DND-41 (cell line): ENCODE measurements around the gene PCBP2.
"Not testable (repeated sequence)": the region's sequence is repeated elsewhere in the genome, so short reads cannot be mapped to it uniquely, and the experiment has no call there.

Source experiments
- ATAC-seq: fragments of 200-7000 bp; cut with Tn5 transposase; 3 replicates; pipeline ENCODE4 v1.9.1; 2021; ENCODE audit warnings: low read depth; ENCODE audit not compliant: insufficient read depth
- DNase-seq: peaks from one replicate; pipeline ENCODE4 v3.0.0-alpha.2; 2020
- H2AFZ ChIP-seq: 2 replicates; pipeline ENCODE4 v1.6.0; 2012; ENCODE audit warnings: low read depth, low read length
- H3K27ac ChIP-seq: 2 replicates; pipeline ENCODE4 v1.5.1; 2012; ENCODE audit warnings: low read length, inconsistent platforms
- H3K27me3 ChIP-seq: fragments of 200-600 bp; sonication (generic); 2 replicates; pipeline ENCODE4 v1.6.0; 2012; ENCODE audit warnings: low read length, mild to moderate bottlenecking, inconsistent platforms; ENCODE audit not compliant: insufficient read depth, poor library complexity
- H3K36me3 ChIP-seq: 2 replicates; pipeline ENCODE4 v1.5.1; 2012; ENCODE audit warnings: low read length, inconsistent platforms; ENCODE audit not compliant: insufficient read depth
- H3K4me1 ChIP-seq: 2 replicates; pipeline ENCODE4 v1.5.1; 2012; ENCODE audit warnings: mild to moderate bottlenecking, low read length; ENCODE audit not compliant: insufficient read depth
- H3K4me2 ChIP-seq: 2 replicates; pipeline ENCODE4 v1.6.0; 2012; ENCODE audit warnings: mild to moderate bottlenecking, moderate library complexity, low read length, inconsistent platforms; ENCODE audit not compliant: insufficient read depth
- H3K4me3 ChIP-seq, 2 experiments: fragments of 200-600 bp in 1 of 2; shearing (Covaris generic) in 1 of 2; 2 replicates each; pipeline ENCODE4 v1.5.1; 2012 to 2016; ENCODE audit warnings: inconsistent platforms in 2 of 2, low read length in 2 of 2, mild to moderate bottlenecking in 2 of 2, low read depth in 1 of 2, moderate library complexity in 1 of 2
- H3K79me2 ChIP-seq: 2 replicates; pipeline ENCODE4 v1.6.0; 2012; ENCODE audit warnings: low read length, inconsistent platforms; ENCODE audit not compliant: insufficient read depth
- H3K9ac ChIP-seq: 2 replicates; pipeline ENCODE4 v1.6.0; 2012; ENCODE audit warnings: low read depth, mild to moderate bottlenecking, inconsistent platforms, low read length, moderate library complexity
- H3K9me3 ChIP-seq: 2 replicates; pipeline ENCODE4 v1.5.1; 2012; ENCODE audit warnings: low read length, moderate library complexity, mild to moderate bottlenecking, inconsistent platforms; ENCODE audit not compliant: insufficient read depth, severe bottlenecking
- H4K20me1 ChIP-seq: 2 replicates; pipeline ENCODE4 v1.6.0; 2012; ENCODE audit warnings: low read length; ENCODE audit not compliant: insufficient read depth
- CTCF ChIP-seq: IDR thresholded peaks from 2 replicates; pipeline ENCODE4 v1.5.1; 2012; ENCODE audit warnings: borderline replicate concordance, low read length, moderate library complexity, mild to moderate bottlenecking; ENCODE audit not compliant: poor library complexity, severe bottlenecking; ENCODE audit errors: extremely low read depth
- EZH2 ChIP-seq: IDR thresholded peaks from 3 replicates; pipeline ENCODE4 v1.6.1; 2012; ENCODE audit warnings: borderline replicate concordance, low read depth, mild to moderate bottlenecking, moderate library complexity, low read length, inconsistent platforms; ENCODE audit not compliant: severe bottlenecking

The PCBP2 gene

GRCh38 chr12:53479331-53479730, 27.4 kb downstream of the PCBP2 start:
- Histone ChIP-seq H3K4me2 (no peak overlapping the region), H3K79me2 (peaks cover 48% of the 10 kb centered on the region), H3K4me3 (no peak overlapping the region), H3K36me3 (peaks cover 98% of the 10 kb centered on the region), H3K9me3 (no peaks in the 10 kb centered on the region), H4K20me1 (peaks cover 79% of the 10 kb centered on the region), H3K27me3 (no peaks in the 10 kb centered on the region), H2AFZ (no peak overlapping the region), H3K4me1 (no peaks in the 10 kb centered on the region), H3K9ac (no peak overlapping the region), H3K27ac (no peak overlapping the region)
- ATAC-seq (no peak), DNase-seq (no peak)
- no peak for TF ChIP-seq EZH2
- no peak for TF ChIP-seq CTCF

- Histone ChIP-seq H3K27me3 (no peaks in the 10 kb centered on the region), H2AFZ (no peak overlapping the region), H3K4me2 (no peak overlapping the region), H3K4me1 (no peaks in the 10 kb centered on the region), H3K4me3 (no peak overlapping the region), H3K79me2 (peaks cover 33% of the 10 kb centered on the region), H3K9me3 (no peaks in the 10 kb centered on the region), H4K20me1 (peaks cover 66% of the 10 kb centered on the region), H3K36me3 (peaks cover 97% of the 10 kb centered on the region), H3K9ac (no peak overlapping the region), H3K27ac (no peak overlapping the region)
- no peak for ATAC-seq
- TF ChIP-seq CTCF (no peak), EZH2 (no peak)
- no peak for DNase-seq
These were observed 28.9 kb downstream of the PCBP2 start for GRCh38 chr12:53480491-53481442.

- not testable (repeated sequence) for ATAC-seq, H3K27ac ChIP-seq
These were observed 29.6 kb downstream of the PCBP2 start for GRCh38 chr12:53481458-53481857.

GRCh38 chr12:53481939-53482586, 30.2 kb downstream of the PCBP2 start:
- no peak for TF ChIP-seq EZH2
- TF ChIP-seq CTCF: peak; percentile 57
- DNase-seq: peak; percentile 34
- Histone ChIP-seq H3K4me1 (no peaks in the 10 kb centered on the region), H3K36me3 (peaks cover 97% of the 10 kb centered on the region), H3K27ac (no peak overlapping the region), H2AFZ (no peak overlapping the region), H3K27me3 (no peaks in the 10 kb centered on the region), H3K9ac (no peak overlapping the region), H3K9me3 (no peaks in the 10 kb centered on the region), H3K79me2 (peaks cover 20% of the 10 kb centered on the region), H3K4me3 (no peak overlapping the region), H4K20me1 (peaks cover 58% of the 10 kb centered on the region), H3K4me2 (no peak overlapping the region)
- peak; percentile 58 for ATAC-seq

More at GRCh38 chr12:53481458-53481857, 29.6 kb downstream of the PCBP2 start:
- peaks cover 27% of the 10 kb centered on the region for H3K79me2 ChIP-seq
- peaks cover 97% of the 10 kb centered on the region for H3K36me3 ChIP-seq
- not testable (repeated sequence) for H3K4me3 ChIP-seq, DNase-seq, H2AFZ ChIP-seq, H3K27me3 ChIP-seq, H3K4me2 ChIP-seq, H3K9ac ChIP-seq, H3K4me1 ChIP-seq, H3K9me3 ChIP-seq
- peaks cover 64% of the 10 kb centered on the region for H4K20me1 ChIP-seq
